MM.1S (cell line): ENCODE results near the gene DLD.

ENCODE experiments used
- DNase-seq: peaks from one replicate; pipeline ENCODE4 v3.0.0-alpha.2; 2015
- H2AFZ ChIP-seq: fragments of 300-600 bp; sonication (generic); 2 replicates; pipeline ENCODE4 v1.6.0; 2016; ENCODE audit warnings: antibody characterized with exemption, low read length
- H3F3A ChIP-seq: fragments of 300-600 bp; sonication (generic); 2 replicates; pipeline ENCODE4 v1.6.1; 2016; ENCODE audit warnings: mild to moderate bottlenecking, antibody characterized with exemption, low read length, moderate library complexity, mixed read lengths; ENCODE audit not compliant: insufficient read depth
- H3K27ac ChIP-seq: fragments of 300-600 bp; sonication (generic); 2 replicates; pipeline ENCODE4 v1.5.1; 2016; ENCODE audit warnings: mild to moderate bottlenecking, low read length
- H3K27me3 ChIP-seq: fragments of 300-600 bp; sonication (generic); replicated peaks from 2 replicates; pipeline ENCODE4 v1.6.0; 2016; ENCODE audit warnings: low read length; ENCODE audit not compliant: insufficient read depth
- H3K36me3 ChIP-seq: fragments of 300-600 bp; sonication (generic); replicated peaks from 2 replicates; pipeline ENCODE4 v1.6.1; 2016; ENCODE audit warnings: mild to moderate bottlenecking, low read length, mixed read lengths; ENCODE audit not compliant: insufficient read depth
- H3K4me1 ChIP-seq: fragments of 300-600 bp; sonication (generic); 2 replicates; pipeline ENCODE4 v1.6.1; 2016; ENCODE audit warnings: low read length, mixed read lengths
- H3K4me2 ChIP-seq: fragments of 300-600 bp; sonication (generic); 2 replicates; pipeline ENCODE4 v1.6.0; 2016; ENCODE audit warnings: low read depth, low read length
- H3K4me3 ChIP-seq: fragments of 300-600 bp; sonication (generic); 2 replicates; pipeline ENCODE4 v1.5.1; 2016; ENCODE audit warnings: low read length, mixed read lengths
- H3K79me2 ChIP-seq: fragments of 300-600 bp; sonication (generic); 2 replicates; pipeline ENCODE4 v1.6.1; 2016; ENCODE audit warnings: mixed run types, low read length, mixed read lengths
- H3K9ac ChIP-seq: fragments of 300-600 bp; sonication (generic); 2 replicates; pipeline ENCODE4 v1.6.1; 2016; ENCODE audit warnings: low read length, mixed read lengths
- H3K9me2 ChIP-seq: fragments of 300-600 bp; sonication (generic); replicated peaks from 2 replicates; pipeline ENCODE4 v1.6.1; 2016; ENCODE audit warnings: mild to moderate bottlenecking, low read length, mixed read lengths; ENCODE audit not compliant: insufficient read depth
- H3K9me3 ChIP-seq: fragments of 300-600 bp; sonication (generic); replicated peaks from 2 replicates; pipeline ENCODE4 v1.6.1; 2016; ENCODE audit warnings: mild to moderate bottlenecking, low read length, mixed read lengths; ENCODE audit not compliant: insufficient read depth
- H4K20me1 ChIP-seq: fragments of 300-600 bp; sonication (generic); 2 replicates; pipeline ENCODE4 v1.6.1; 2016; ENCODE audit warnings: mild to moderate bottlenecking, low read length, moderate library complexity, mixed read lengths; ENCODE audit not compliant: insufficient read depth
- EZH2 ChIP-seq: fragments of 300-600 bp; sonication (generic); optimal IDR thresholded peaks from 2 replicates; pipeline ENCODE3; 2017; ENCODE audit warnings: low read depth, mild to moderate bottlenecking, antibody characterized with exemption, low read length, mixed read lengths
- EZH2phosphoT487 ChIP-seq: fragments of 300-600 bp; sonication (generic); IDR thresholded peaks from 2 replicates; pipeline ENCODE4 v1.6.1; 2018; ENCODE audit warnings: antibody characterized with exemption, low read length
- TF ChIP-seq, protein P1 (sequence below): fragments of 300-600 bp; sonication (generic); IDR thresholded peaks from 2 replicates; pipeline ENCODE4 v1.5.1; 2016; ENCODE audit warnings: antibody characterized with exemption, low read length, mixed read lengths

The DLD gene, protein sequence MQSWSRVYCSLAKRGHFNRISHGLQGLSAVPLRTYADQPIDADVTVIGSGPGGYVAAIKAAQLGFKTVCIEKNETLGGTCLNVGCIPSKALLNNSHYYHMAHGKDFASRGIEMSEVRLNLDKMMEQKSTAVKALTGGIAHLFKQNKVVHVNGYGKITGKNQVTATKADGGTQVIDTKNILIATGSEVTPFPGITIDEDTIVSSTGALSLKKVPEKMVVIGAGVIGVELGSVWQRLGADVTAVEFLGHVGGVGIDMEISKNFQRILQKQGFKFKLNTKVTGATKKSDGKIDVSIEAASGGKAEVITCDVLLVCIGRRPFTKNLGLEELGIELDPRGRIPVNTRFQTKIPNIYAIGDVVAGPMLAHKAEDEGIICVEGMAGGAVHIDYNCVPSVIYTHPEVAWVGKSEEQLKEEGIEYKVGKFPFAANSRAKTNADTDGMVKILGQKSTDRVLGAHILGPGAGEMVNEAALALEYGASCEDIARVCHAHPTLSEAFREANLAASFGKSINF

GRCh38 chr7:107890962-107891635, at the start of gene DLD:
Gene DLD, plus strand, starts transcription at chr7:107891183. Its CDS starts 68 bp downstream, at chr7:107891251.
- peaks cover 10% of the 10 kb centered on the region for H3K4me1 ChIP-seq
- peak within 1 kb of the TSS; percentile 80 for H3K27ac ChIP-seq
- H3F3A ChIP-seq = peaks cover 9% of the 10 kb centered on the region
- H3K4me2 ChIP-seq = peak within 1 kb of the TSS; percentile 94
- no peaks in the 10 kb centered on the region for H3K27me3 ChIP-seq
- no peaks in the 10 kb centered on the region for H3K9me2 ChIP-seq
- H3K9me3 ChIP-seq = no peaks in the 10 kb centered on the region
- peak; percentile 98 for DNase-seq
- peaks cover 46% of the 10 kb centered on the region for H3K79me2 ChIP-seq
- H4K20me1 ChIP-seq = 0 out of 2 replicates have a peak, but pooled peaks cover 6% of the 10 kb centered on the region
- TF ChIP-seq, protein P1, sequence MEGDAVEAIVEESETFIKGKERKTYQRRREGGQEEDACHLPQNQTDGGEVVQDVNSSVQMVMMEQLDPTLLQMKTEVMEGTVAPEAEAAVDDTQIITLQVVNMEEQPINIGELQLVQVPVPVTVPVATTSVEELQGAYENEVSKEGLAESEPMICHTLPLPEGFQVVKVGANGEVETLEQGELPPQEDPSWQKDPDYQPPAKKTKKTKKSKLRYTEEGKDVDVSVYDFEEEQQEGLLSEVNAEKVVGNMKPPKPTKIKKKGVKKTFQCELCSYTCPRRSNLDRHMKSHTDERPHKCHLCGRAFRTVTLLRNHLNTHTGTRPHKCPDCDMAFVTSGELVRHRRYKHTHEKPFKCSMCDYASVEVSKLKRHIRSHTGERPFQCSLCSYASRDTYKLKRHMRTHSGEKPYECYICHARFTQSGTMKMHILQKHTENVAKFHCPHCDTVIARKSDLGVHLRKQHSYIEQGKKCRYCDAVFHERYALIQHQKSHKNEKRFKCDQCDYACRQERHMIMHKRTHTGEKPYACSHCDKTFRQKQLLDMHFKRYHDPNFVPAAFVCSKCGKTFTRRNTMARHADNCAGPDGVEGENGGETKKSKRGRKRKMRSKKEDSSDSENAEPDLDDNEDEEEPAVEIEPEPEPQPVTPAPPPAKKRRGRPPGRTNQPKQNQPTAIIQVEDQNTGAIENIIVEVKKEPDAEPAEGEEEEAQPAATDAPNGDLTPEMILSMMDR = no peak
- TF ChIP-seq EZH2 (no peak), EZH2phosphoT487 (no peak)
- peak within 1 kb of the TSS; percentile 97 for H2AFZ ChIP-seq
- peaks cover 8% of the 10 kb centered on the region; the same call in 1 of the 2 replicates for H3K36me3 ChIP-seq
- H3K4me3 ChIP-seq = peak within 1 kb of the TSS; percentile 79
- H3K9ac ChIP-seq = peak within 1 kb of the TSS; percentile 83

DNA sequence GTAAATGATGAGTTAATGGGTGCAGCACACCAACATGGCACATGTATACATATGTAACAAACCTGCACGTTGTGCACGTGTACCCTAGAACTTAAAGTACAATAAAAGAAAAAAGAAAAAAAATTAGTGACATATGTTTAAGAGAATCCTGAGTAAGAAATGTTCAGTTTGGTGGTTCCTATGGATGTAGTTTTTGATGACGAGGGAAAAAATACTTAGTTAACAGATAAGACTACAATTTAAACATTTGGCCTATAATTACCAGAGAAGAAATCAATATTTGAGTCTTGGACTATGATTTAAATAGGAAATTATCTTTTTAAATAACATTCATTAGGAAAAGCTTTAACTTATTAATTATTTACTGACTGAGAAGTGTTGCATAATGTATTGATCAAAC, 48.8 kb upstream of the DLD start:
- Histone ChIP-seq H4K20me1 (no peaks in the 10 kb centered on the region), H3K9me3 (no peaks in the 10 kb centered on the region), H3K4me3 (no peak overlapping the region), H3K4me1 (no peaks in the 10 kb centered on the region), H3K79me2 (no peaks in the 10 kb centered on the region), H3K4me2 (no peak overlapping the region), H2AFZ (no peak overlapping the region), H3K27me3 (no peaks in the 10 kb centered on the region), H3K36me3 (no peaks in the 10 kb centered on the region), H3K9me2 (no peaks in the 10 kb centered on the region), H3F3A (no peaks in the 10 kb centered on the region), H3K9ac (no peak overlapping the region), H3K27ac (no peak overlapping the region)
- DNase-seq = no peak
- no peak for TF ChIP-seq EZH2
- TF ChIP-seq EZH2phosphoT487 = no peak
- TF ChIP-seq, protein P1 = no peak

DNA sequence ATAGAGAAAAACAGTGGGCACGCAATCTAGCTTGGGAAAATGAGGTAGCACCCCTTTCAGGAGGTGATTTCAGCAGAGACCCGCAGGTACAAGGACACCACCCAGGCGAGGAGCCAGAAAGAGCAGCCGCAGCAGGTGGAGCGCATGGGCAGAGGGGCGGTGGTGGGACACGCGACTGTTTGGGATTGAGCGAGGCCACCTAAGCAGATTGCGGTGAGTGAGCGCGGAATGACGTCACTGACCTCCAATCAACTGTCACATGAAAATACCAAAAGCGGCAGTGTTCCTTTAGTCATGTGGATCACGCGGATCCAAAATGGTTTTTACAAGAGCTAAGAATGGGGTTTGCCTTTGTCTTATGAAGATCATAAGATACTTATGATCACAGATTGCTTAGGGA, 47.8 kb upstream of the DLD start:
- H3K9me2 ChIP-seq = no peaks in the 10 kb centered on the region
- H3K9me3 ChIP-seq = no peaks in the 10 kb centered on the region
- H3K4me3 ChIP-seq = no peak overlapping the region
- no peaks in the 10 kb centered on the region for H3F3A ChIP-seq
- H3K4me1 ChIP-seq = no peaks in the 10 kb centered on the region
- H3K9ac ChIP-seq = no peak overlapping the region
- no peaks in the 10 kb centered on the region for H3K36me3 ChIP-seq
- DNase-seq = no peak
- H3K27me3 ChIP-seq = no peaks in the 10 kb centered on the region
- H3K27ac ChIP-seq = no peak overlapping the region
- H4K20me1 ChIP-seq = no peaks in the 10 kb centered on the region
- no peak for TF ChIP-seq EZH2phosphoT487
- TF ChIP-seq EZH2 = no peak
- TF ChIP-seq, protein P1 = no peak
- no peak overlapping the region for H3K4me2 ChIP-seq
- H3K79me2 ChIP-seq = no peaks in the 10 kb centered on the region
- no peak overlapping the region for H2AFZ ChIP-seq
